ENCODE results near the gene TCEANC2.
"Not testable (repeated sequence)": the region's sequence is repeated elsewhere in the genome, so short reads cannot be mapped to it uniquely, and the experiment has no call there.

Gene TCEANC2

GRCh38 chr1:54081306-54082270, 28.2 kb downstream of the TCEANC2 start:
- Histone ChIP-seq H3K9me3 (no peaks in the 10 kb centered on the region), H3K4me1 (no peaks in the 10 kb centered on the region), H3K36me3 (replicated peaks) (no peaks in the 10 kb centered on the region), H3K27me3 (ENCODE audit: low read depth) (no peaks in the 10 kb centered on the region), H3K4me3 (no peak overlapping the region)
- in situ Hi-C loops (cut with MboI; ENCODE audit: low sequenced_read_pairs) = no loop called here
- DNase-seq (ENCODE audit: low spot score in 2 of 2) = peak; percentile 77 to 88

- no peak overlapping the region for H3K4me3 ChIP-seq
- H3K36me3 ChIP-seq (replicated peaks) = no peaks in the 10 kb centered on the region
- H3K9me3 ChIP-seq = no peaks in the 10 kb centered on the region
- DNase-seq (ENCODE audit: low spot score in 2 of 2) = no peak
- no peaks in the 10 kb centered on the region for H3K4me1 ChIP-seq
- H3K27me3 ChIP-seq (ENCODE audit: low read depth) = no peaks in the 10 kb centered on the region
- in situ Hi-C loops (cut with MboI; ENCODE audit: low sequenced_read_pairs) = no loop called here
These were observed 31.4 kb downstream of the TCEANC2 start for GRCh38 chr1:54084794-54085193.

GRCh38 chr1:54086754-54087153, 33.3 kb downstream of the TCEANC2 start:
- no peak for DNase-seq (ENCODE audit: low spot score in 2 of 2)
- in situ Hi-C loops (cut with MboI; ENCODE audit: low sequenced_read_pairs) = no loop called here
- H3K36me3 ChIP-seq (replicated peaks) = no peaks in the 10 kb centered on the region
- H3K27me3 ChIP-seq (ENCODE audit: low read depth) = no peaks in the 10 kb centered on the region
- no peaks in the 10 kb centered on the region for H3K4me1 ChIP-seq
- H3K9me3 ChIP-seq = no peaks in the 10 kb centered on the region
- H3K4me3 ChIP-seq = no peak overlapping the region

GRCh38 chr1:54088385-54088784, 35.0 kb downstream of the TCEANC2 start:
- H3K27me3 ChIP-seq (ENCODE audit: low read depth) = no peaks in the 10 kb centered on the region
- H3K9me3 ChIP-seq = no peaks in the 10 kb centered on the region
- H3K4me3 ChIP-seq = no peak overlapping the region
- in situ Hi-C loops (cut with MboI; ENCODE audit: low sequenced_read_pairs) = no loop called here
- DNase-seq (ENCODE audit: low spot score in 2 of 2) = no peak
- no peaks in the 10 kb centered on the region for H3K4me1 ChIP-seq
- H3K36me3 ChIP-seq (replicated peaks) = no peaks in the 10 kb centered on the region

- in situ Hi-C loops (cut with MboI; ENCODE audit: low sequenced_read_pairs) = no loop called here
- Histone ChIP-seq H3K36me3 (replicated peaks) (0 out of 2 replicates have a peak, but pooled peaks cover 4% of the 10 kb centered on the region), H3K27me3 (ENCODE audit: low read depth) (no peaks in the 10 kb centered on the region), H3K4me3 (no peak overlapping the region), H3K4me1 (no peaks in the 10 kb centered on the region), H3K9me3 (no peaks in the 10 kb centered on the region)
- DNase-seq (ENCODE audit: low spot score in 2 of 2) = no peak
These were observed 38.3 kb downstream of the TCEANC2 start for GRCh38 chr1:54091666-54092065.

- Histone ChIP-seq H3K4me1 (no peaks in the 10 kb centered on the region), H3K4me3 (no peak overlapping the region), H3K9me3 (no peaks in the 10 kb centered on the region), H3K36me3 (replicated peaks) (0 out of 2 replicates have a peak, but pooled peaks cover 4% of the 10 kb centered on the region), H3K27me3 (ENCODE audit: low read depth) (no peaks in the 10 kb centered on the region)
- DNase-seq (ENCODE audit: low spot score in 2 of 2) = no peak
- in situ Hi-C loops (cut with MboI; ENCODE audit: low sequenced_read_pairs) = no loop called here
These were observed 40.8 kb downstream of the TCEANC2 start for GRCh38 chr1:54094001-54094729.

GRCh38 chr1:54094730-54095105, 41.3 kb downstream of the TCEANC2 start:
- H3K9me3 ChIP-seq; H3K4me3 ChIP-seq; DNase-seq (ENCODE audit: low spot score in 2 of 2); H3K36me3 ChIP-seq (replicated peaks); H3K4me1 ChIP-seq; in situ Hi-C loops (cut with MboI; ENCODE audit: low sequenced_read_pairs); H3K27me3 ChIP-seq (ENCODE audit: low read depth): not testable (repeated sequence)

- in situ Hi-C loops (cut with MboI; ENCODE audit: low sequenced_read_pairs) = no loop called here
- Histone ChIP-seq H3K36me3 (replicated peaks) (0 out of 2 replicates have a peak, but pooled peaks cover 4% of the 10 kb centered on the region), H3K27me3 (ENCODE audit: low read depth) (no peaks in the 10 kb centered on the region), H3K4me3 (no peak overlapping the region), H3K9me3 (no peaks in the 10 kb centered on the region), H3K4me1 (no peaks in the 10 kb centered on the region)
- no peak for DNase-seq (ENCODE audit: low spot score in 2 of 2)
These were observed 42.3 kb downstream of the TCEANC2 start for GRCh38 chr1:54095546-54096226.

- no peak for DNase-seq (ENCODE audit: low spot score in 2 of 2)
- Histone ChIP-seq H3K9me3 (no peaks in the 10 kb centered on the region), H3K4me1 (no peaks in the 10 kb centered on the region), H3K4me3 (no peak overlapping the region), H3K27me3 (ENCODE audit: low read depth) (no peaks in the 10 kb centered on the region), H3K36me3 (replicated peaks) (0 out of 2 replicates have a peak, but pooled peaks cover 4% of the 10 kb centered on the region)
- in situ Hi-C loops (cut with MboI; ENCODE audit: low sequenced_read_pairs) = no loop called here
These were observed 42.9 kb downstream of the TCEANC2 start for GRCh38 chr1:54096227-54096876.

GRCh38 chr1:54096877-54097240, 43.5 kb downstream of the TCEANC2 start:
- H3K4me1 ChIP-seq = no peaks in the 10 kb centered on the region
- no peaks in the 10 kb centered on the region for H3K27me3 ChIP-seq (ENCODE audit: low read depth)
- in situ Hi-C loops (cut with MboI; ENCODE audit: low sequenced_read_pairs) = no loop called here
- no peak overlapping the region for H3K4me3 ChIP-seq
- no peak for DNase-seq (ENCODE audit: low spot score in 2 of 2)
- H3K9me3 ChIP-seq = no peaks in the 10 kb centered on the region
- H3K36me3 ChIP-seq (replicated peaks) = 0 out of 2 replicates have a peak, but pooled peaks cover 4% of the 10 kb centered on the region

GRCh38 chr1:54099061-54099610, 45.7 kb downstream of the TCEANC2 start:
- H3K4me1 ChIP-seq = no peaks in the 10 kb centered on the region
- no peak for DNase-seq (ENCODE audit: low spot score in 2 of 2)
- in situ Hi-C loops (cut with MboI; ENCODE audit: low sequenced_read_pairs) = no loop called here
- H3K4me3 ChIP-seq = no peak overlapping the region
- H3K36me3 ChIP-seq (replicated peaks) = 0 out of 2 replicates have a peak, but pooled peaks cover 4% of the 10 kb centered on the region
- no peaks in the 10 kb centered on the region for H3K27me3 ChIP-seq (ENCODE audit: low read depth)
- H3K9me3 ChIP-seq = no peaks in the 10 kb centered on the region

GRCh38 chr1:54100500-54100899, 47.1 kb downstream of the TCEANC2 start:
- in situ Hi-C loops (cut with MboI; ENCODE audit: low sequenced_read_pairs) = no loop called here
- Histone ChIP-seq H3K4me1 (peaks cover 4% of the 10 kb centered on the region), H3K4me3 (no peak overlapping the region), H3K9me3 (no peaks in the 10 kb centered on the region), H3K36me3 (replicated peaks) (0 out of 2 replicates have a peak, but pooled peaks cover 4% of the 10 kb centered on the region), H3K27me3 (ENCODE audit: low read depth) (no peaks in the 10 kb centered on the region)
- no peak for DNase-seq (ENCODE audit: low spot score in 2 of 2)

GRCh38 chr1:54103414-54103813, 50.0 kb downstream of the TCEANC2 start:
- H3K36me3 ChIP-seq (replicated peaks) = no peaks in the 10 kb centered on the region
- DNase-seq (ENCODE audit: low spot score in 2 of 2) = no peak
- H3K9me3 ChIP-seq = no peaks in the 10 kb centered on the region
- in situ Hi-C loops (cut with MboI; ENCODE audit: low sequenced_read_pairs) = no loop called here
- no peak overlapping the region for H3K4me3 ChIP-seq
- no peaks in the 10 kb centered on the region for H3K27me3 ChIP-seq (ENCODE audit: low read depth)
- peaks cover 11% of the 10 kb centered on the region for H3K4me1 ChIP-seq
